Occipital lobe (tissue), 2 donors: ENCODE data around the gene CAVIN2. TPM values are rescaled to one million over a fixed set of nuclear protein-coding genes. Genes with fewer than 3 reads are reported as not detected.
"Not testable (repeated sequence)": the region's sequence is repeated elsewhere in the genome, so short reads cannot be mapped to it uniquely, and the experiment has no call there.

Source experiments
- DNase-seq: peaks from one replicate; lab custom pipeline; 2025; lab: John Stamatoyannopoulos, UW
- total RNA-seq: library from RNA; depleted of rRNA; stranded (reverse); fragments of >200 nt; gene quantifications from one replicate; pipeline ENCODE4 v1.2.3, GENCODE V29; 2014

CAVIN2 gene
- total RNA-seq, 1 donor from 2014 or later = 6.6 TPM

DNA sequence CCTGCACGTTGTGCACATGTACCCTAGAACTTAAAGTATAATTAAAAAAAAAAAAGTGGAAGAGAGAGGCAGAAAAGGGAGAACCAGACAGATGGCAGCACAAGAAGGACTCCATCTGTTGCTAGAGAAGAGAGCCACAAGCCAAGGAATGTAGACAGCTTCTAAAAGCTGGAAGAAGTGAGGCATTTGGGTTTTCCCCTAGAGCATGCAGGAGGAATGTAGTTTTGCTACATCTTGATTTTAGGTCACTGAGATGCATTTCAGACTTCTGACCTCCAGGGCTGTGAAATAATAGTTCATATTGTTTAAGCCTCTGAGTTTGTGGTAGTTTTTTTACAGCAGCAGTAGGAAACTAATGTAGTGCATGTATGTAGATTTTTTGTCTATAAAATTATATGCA lies 46.0 kb downstream of the CAVIN2 start:
- DNase-seq = no peak

DNA sequence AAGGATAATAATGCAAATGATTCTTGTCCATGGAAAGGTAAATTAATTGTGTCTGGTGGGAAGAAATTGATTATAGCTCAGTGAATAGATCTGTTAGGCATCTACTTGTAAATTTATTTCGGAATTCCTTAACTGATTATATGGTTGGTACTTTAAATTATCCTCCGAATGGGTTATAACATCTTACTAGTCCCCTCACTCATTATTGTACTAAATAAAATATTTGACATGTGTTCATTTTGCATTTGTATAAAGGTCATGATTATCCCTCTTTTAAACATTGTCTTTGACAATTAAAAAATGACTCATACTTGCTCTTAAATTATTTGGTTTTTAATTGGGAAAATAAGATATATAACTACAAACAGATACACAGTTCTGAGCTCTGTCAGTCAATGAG lies 47.4 kb downstream of the CAVIN2 start:
- DNase-seq = no peak

DNA sequence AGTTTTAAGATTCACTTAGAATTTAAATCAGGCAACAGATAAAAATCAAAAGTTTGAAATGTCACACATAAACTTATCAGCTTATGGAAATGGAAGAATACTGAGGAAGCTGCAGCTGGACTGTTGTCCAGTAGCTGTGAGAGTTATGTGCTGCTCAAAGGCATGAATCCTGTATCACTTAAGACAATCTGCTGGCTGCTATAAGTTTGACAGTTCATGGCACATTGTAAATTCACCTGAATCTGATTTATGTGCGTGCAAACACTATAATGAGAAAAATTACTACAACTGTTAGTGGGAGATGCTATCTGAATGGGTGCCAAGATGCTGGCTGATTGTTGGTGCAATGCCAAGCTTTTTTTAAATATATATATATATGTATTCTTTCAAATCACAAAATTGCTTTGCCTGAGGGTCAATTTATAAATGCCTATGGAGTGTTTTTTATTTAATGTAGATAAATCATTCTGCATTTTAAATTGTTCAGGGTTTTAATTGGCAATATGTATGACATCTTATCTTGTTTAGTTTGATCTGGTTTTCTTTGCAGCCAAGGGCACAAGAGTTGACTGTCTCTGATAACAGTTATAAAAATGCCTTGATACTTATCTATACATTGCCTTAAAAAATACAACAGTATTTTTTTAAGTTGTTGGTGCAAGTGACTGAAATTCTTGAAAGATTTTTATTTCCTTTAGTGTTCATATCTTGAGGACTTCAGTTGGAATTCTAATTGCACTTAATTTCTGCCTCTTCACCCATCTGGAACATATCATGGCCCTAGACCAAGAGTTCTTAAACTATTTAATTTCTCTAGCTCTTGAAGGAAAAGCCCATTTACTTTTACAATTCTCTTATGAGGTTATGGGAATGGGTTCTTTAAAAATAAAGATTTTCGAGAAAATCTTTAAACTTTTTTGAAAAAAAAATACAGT lies 48.7 kb downstream of the CAVIN2 start:
- no peak for DNase-seq

DNA sequence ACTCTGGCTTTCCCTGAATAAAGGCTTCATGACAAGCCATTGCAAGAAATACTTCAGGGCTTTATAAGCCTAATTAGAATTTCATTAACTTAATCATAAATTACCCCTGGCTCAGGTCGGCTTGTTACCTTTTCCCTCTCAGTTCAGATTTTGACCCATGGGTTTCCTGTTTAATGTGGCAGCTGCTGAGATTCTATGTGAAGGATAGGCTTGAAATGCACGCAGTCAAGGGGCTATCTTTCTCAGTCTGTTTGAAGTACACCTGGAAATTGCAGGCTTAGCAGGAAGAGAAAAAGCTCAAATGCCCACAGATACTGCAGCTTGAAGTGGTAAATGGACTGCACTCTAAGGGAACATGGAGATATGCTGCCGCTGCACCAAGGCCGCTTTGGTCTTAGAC lies 49.4 kb downstream of the CAVIN2 start:
- no peak for DNase-seq

DNA sequence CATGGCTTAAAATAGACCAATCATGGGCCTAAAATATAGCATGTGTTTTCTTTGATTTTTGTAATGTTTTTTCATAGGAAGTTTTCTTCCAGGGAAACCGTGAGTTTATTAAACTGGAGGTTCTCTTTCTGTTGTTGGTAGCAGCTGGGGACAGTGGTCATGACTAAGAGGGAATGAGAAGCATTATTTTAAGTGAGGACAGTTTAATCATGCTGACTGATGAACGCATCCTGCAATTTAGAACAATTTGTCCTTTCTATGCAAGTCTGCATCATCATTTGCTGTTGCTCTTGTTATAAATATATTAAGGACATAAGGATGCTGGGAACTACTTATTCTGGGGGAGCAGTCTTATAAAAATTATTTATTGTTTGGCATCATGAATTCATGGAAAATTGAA lies 51.2 kb downstream of the CAVIN2 start:
- no peak for DNase-seq

DNA sequence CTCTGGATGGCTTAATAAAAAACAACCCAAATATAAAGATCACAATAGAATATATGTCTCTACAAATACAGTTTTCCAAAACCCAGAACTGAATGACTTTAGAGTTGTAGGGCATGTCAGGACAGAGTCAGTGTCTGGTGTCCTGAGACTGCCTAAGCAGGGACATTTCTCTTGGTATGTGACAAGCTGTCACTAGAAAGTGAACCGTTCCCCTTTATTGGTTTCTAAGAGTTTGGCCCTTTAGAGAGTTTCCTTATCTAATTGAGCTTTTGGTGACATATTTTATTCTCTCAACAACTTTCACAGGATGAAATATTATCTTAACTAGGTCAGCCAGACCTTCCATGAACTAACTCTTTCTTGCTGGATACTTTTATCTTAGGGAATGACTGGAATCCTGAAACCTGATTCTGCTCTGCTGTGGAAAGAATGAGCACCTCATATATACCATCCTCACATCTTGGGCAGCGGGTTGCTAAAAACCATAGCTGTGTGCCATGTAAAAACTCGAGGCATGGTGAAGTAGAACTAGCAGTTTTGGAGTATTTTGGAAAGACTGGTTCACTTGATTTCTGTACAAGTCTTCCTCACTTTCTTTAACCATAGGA lies 54.8 kb downstream of the CAVIN2 start:
- DNase-seq = no peak

DNA sequence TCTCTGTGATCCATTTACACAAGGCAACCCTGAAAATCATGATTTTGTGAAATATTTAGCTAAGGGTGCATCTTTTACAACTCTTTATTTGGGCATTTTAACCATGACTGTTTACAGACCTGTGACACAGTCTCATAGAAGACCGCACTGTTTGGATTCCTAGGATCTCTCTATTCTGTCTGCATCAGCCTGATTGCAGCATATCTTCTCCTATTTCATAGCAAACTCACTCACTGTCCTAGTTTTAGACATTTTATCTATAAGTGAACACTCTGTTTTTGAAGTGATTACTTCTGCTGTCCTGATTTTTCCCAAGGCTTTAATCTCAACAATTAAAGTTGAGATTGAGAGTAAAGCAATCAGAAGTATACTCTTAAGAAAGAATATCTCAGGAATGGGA lies 56.2 kb downstream of the CAVIN2 start:
- no peak for DNase-seq

DNA sequence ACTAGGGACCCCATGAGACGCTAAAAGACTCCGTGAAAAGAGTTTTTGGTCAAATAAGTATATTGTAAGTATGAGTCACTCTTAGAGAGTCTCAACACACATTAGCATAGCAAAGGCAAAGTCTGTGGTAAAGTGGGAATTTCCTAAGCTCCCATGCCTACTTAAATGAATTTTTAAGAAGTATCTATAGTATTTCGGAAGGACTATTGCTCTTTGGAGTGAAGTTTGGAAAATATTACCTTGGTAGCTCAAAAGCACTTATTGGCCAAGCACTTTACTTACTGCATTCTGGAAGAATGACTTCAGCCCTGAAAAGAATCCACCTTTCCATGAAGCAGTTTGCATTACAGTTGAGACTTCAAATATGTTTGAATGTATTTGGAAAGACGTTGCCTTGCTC lies 57.1 kb downstream of the CAVIN2 start:
- DNase-seq = no peak

DNA sequence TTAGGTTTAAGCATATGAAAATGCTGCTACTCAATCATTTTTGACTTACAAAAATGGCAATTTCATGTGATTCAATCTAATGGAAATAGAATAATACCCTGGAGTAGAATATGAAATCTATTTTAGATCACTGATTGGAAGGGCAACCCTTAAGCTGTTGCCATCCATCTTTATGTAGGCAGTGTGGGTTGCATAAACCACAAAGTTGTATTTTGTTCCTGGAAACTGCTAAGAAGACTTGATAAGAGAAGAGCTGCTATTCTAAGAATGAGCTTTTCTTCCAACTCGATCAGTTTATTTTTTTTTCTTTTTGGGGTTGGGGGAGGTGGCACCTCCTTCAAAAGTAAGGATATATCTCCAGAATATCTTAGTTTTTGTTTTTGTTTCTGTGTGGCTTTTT lies 60.2 kb downstream of the CAVIN2 start:
- no peak for DNase-seq

DNA sequence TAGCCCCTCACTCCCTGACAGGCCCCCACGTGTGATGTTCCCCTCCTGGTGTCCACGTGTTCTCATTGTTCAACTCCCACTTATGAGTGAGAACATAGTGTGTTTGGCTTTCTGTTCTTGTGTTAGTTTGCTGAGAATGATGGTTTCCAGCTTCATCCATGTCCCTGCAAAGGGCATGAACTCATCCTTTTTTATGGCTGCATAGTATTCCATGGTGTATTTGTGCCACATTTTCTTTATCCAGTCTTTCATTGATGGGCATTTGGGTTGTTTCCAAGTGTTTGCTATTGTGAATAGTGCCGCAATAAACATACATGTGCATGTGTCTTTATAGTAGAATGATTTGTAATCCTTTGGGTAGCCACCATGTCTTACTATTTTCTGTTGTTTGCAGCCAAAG lies 61.2 kb downstream of the CAVIN2 start:
- DNase-seq = not testable (repeated sequence)

Other genes with a start within 250 kb of the CAVIN2 start
- gene NABP1, start 169.0 kb downstream of the CAVIN2 start, total RNA-seq = 9.2 TPM